Mesenchymal stem cell (in vitro differentiated cells and primary cell): ENCODE results near the gene FRMPD1.

Experiments
- DNase-seq: peaks from one replicate; pipeline ENCODE4 v3.0.0-alpha.2; 2013
- H2AFZ ChIP-seq: one replicate; pipeline ENCODE4 v1.6.1; 2013; ENCODE audit warnings: low read depth, mild to moderate bottlenecking, control low read depth, inconsistent platforms, low read length, moderate library complexity
- H2AK5ac ChIP-seq: 2 replicates; pipeline ENCODE4 v1.6.1; 2013; ENCODE audit warnings: low read length, moderate library complexity, mild to moderate bottlenecking, inconsistent platforms; ENCODE audit not compliant: severe bottlenecking
- H2BK120ac ChIP-seq: one replicate; pipeline ENCODE4 v1.6.1; 2013; ENCODE audit warnings: low read depth, mild to moderate bottlenecking, inconsistent platforms, low read length, moderate library complexity
- H2BK12ac ChIP-seq, 2 experiments: one replicate each; pipeline ENCODE4 v1.6.1; 2013; ENCODE audit warnings: inconsistent platforms in 2 of 2, low read length in 2 of 2, mild to moderate bottlenecking in 2 of 2, moderate library complexity in 2 of 2, control low read depth in 1 of 2
- H2BK15ac ChIP-seq: one replicate; pipeline ENCODE4 v1.6.1; 2013; ENCODE audit warnings: mild to moderate bottlenecking, low read depth, inconsistent platforms; ENCODE audit not compliant: poor library complexity, severe bottlenecking
- H2BK5ac ChIP-seq: 2 replicates; pipeline ENCODE4 v1.6.1; 2013; ENCODE audit warnings: low read depth, mild to moderate bottlenecking, low read length, control low read depth, inconsistent platforms; ENCODE audit not compliant: poor library complexity, severe bottlenecking
- H3K14ac ChIP-seq, 2 experiments: one replicate each; pipeline ENCODE4 v1.6.1; 2013; ENCODE audit warnings: inconsistent platforms in 2 of 2, low read length in 2 of 2, control low read depth in 1 of 2, mild to moderate bottlenecking in 1 of 2, moderate library complexity in 1 of 2
- H3K18ac ChIP-seq, 2 experiments: one replicate each; pipeline ENCODE4 v1.6.1; 2013; ENCODE audit warnings: inconsistent platforms in 2 of 2, low read length in 2 of 2, control low read depth in 1 of 2, low read depth in 1 of 2, mild to moderate bottlenecking in 1 of 2
- H3K23ac ChIP-seq, 2 experiments: one replicate each; pipeline ENCODE4 v1.6.1; 2013; ENCODE audit warnings: inconsistent platforms in 2 of 2, low read length in 2 of 2, mild to moderate bottlenecking in 2 of 2, moderate library complexity in 2 of 2, control low read depth in 1 of 2
- H3K27ac ChIP-seq: 2 replicates; pipeline ENCODE4 v1.5.1; 2013; ENCODE audit warnings: mild to moderate bottlenecking, moderate library complexity, low read length, control low read depth, inconsistent platforms; ENCODE audit not compliant: poor library complexity, severe bottlenecking
- H3K27me3 ChIP-seq, 2 experiments: 2 replicates each; pipeline versions ENCODE4 v1.6.1 to v1.7.0; 2013; ENCODE audit warnings: low read length in 2 of 2, mild to moderate bottlenecking in 2 of 2, moderate library complexity in 2 of 2, control low read depth in 1 of 2, inconsistent platforms in 1 of 2; ENCODE audit not compliant: control insufficient read depth in 1 of 2, insufficient read depth in 1 of 2
- H3K36me3 ChIP-seq, 2 experiments: 2 replicates each; pipeline versions ENCODE4 v1.6.1 to v1.7.0; 2013; ENCODE audit warnings: low read length in 2 of 2, control low read depth in 1 of 2, inconsistent platforms in 1 of 2, low read depth in 1 of 2, mild to moderate bottlenecking in 1 of 2; ENCODE audit not compliant: insufficient read depth in 2 of 2, control insufficient read depth in 1 of 2
- H3K4ac ChIP-seq, 2 experiments: one replicate each; pipeline ENCODE4 v1.6.1; 2013; ENCODE audit warnings: inconsistent platforms in 2 of 2, low read length in 2 of 2, mild to moderate bottlenecking in 2 of 2, moderate library complexity in 2 of 2, control low read depth in 1 of 2, low read depth in 1 of 2
- H3K4me1 ChIP-seq: 2 replicates; pipeline ENCODE4 v1.6.1; 2013; ENCODE audit warnings: low read depth, low read length, control low read depth; ENCODE audit not compliant: control insufficient read depth, insufficient read depth
- H3K4me2 ChIP-seq: 2 replicates; pipeline ENCODE4 v1.6.1; 2013; ENCODE audit warnings: low read length, mild to moderate bottlenecking, inconsistent platforms; ENCODE audit not compliant: poor library complexity, severe bottlenecking
- H3K4me3 ChIP-seq, 2 experiments: 2 replicates each; pipeline versions ENCODE4 v1.5.1 to v1.7.0; 2013; ENCODE audit warnings: low read length in 2 of 2, mild to moderate bottlenecking in 2 of 2, control low read depth in 1 of 2, low read depth in 1 of 2; ENCODE audit not compliant: insufficient read depth in 1 of 2
- H3K79me1 ChIP-seq: replicated peaks from 2 replicates; pipeline ENCODE4 v1.6.1; 2013; ENCODE audit warnings: mild to moderate bottlenecking, control low read depth, low read length, inconsistent platforms; ENCODE audit not compliant: poor library complexity, severe bottlenecking
- H3K9ac ChIP-seq: 2 replicates; pipeline ENCODE4 v1.7.0; 2013; ENCODE audit warnings: mild to moderate bottlenecking, low read length, moderate library complexity
- H3K9me3 ChIP-seq: 2 replicates; pipeline ENCODE4 v1.7.0; 2013; ENCODE audit warnings: mild to moderate bottlenecking, low read length; ENCODE audit not compliant: control insufficient read depth
- H4K8ac ChIP-seq: one replicate; pipeline ENCODE4 v1.6.1; 2013; ENCODE audit warnings: inconsistent platforms, mild to moderate bottlenecking, low read length, moderate library complexity
- H4K91ac ChIP-seq: one replicate; pipeline ENCODE4 v1.6.1; 2013; ENCODE audit warnings: mild to moderate bottlenecking, low read length, inconsistent platforms
- WGBS: methylation state at CpG from one replicate; pipeline ENCODE4 v1.1.7; 2013; ENCODE audit warnings: mixed read lengths; 5-methylcytosine and 5-hydroxymethylcytosine counted together

The FRMPD1 gene

DNA sequence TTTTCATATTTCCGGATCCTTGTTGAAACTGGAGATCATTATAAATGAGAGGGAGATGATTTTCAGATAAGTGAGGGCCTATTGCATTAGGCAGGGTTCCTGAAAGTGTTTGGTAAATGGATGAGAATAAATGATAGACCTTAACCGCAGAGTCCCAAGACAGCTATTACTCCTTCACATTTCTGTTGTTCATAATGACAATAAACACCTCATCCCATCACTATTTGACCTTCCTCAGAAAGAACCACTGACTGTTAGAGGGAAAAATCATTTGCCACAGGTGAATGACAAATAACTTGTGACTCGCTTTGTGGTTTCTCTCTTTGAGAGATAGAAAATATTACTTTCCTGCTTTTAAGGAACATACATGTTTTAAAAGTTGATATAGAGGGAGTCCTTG lies 55.5 kb downstream of the FRMPD1 start:
- no peak overlapping the region for H3K4me2 ChIP-seq
- no peaks in the 10 kb centered on the region for H3K9me3 ChIP-seq
- H3K27ac ChIP-seq: no peak overlapping the region
- H3K23ac ChIP-seq: no peak overlapping the region
- H2AK5ac ChIP-seq: no peak overlapping the region
- H3K4me1 ChIP-seq: no peaks in the 10 kb centered on the region
- no peak overlapping the region for H3K9ac ChIP-seq
- no peak overlapping the region for H4K91ac ChIP-seq
- H3K14ac ChIP-seq: no peak overlapping the region
- H3K18ac ChIP-seq: no peak overlapping the region
- H2BK15ac ChIP-seq: no peak overlapping the region
- H2BK12ac ChIP-seq: no peak overlapping the region
- H3K36me3 ChIP-seq: peaks cover 0 to 10% of the 10 kb centered on the region in 2 experiments
- H3K4ac ChIP-seq: no peak overlapping the region
- H3K79me1 ChIP-seq: no peaks in the 10 kb centered on the region
- no peak overlapping the region for H4K8ac ChIP-seq
- no peak overlapping the region for H2AFZ ChIP-seq
- H2BK120ac ChIP-seq: no peak overlapping the region
- no peak overlapping the region for H2BK5ac ChIP-seq
- H3K27me3 ChIP-seq: peaks cover 12 to 43% of the 10 kb centered on the region in 2 experiments
- WGBS: 64% methylated on average over 1 of the region's 3 CpGs
- peak; percentile 1 for DNase-seq
- no peak overlapping the region for H3K4me3 ChIP-seq

GRCh38 chr9:37707748-37708147 lies 57.0 kb downstream of the FRMPD1 start:
- WGBS: 67% methylated on average over 3 of the region's 4 CpGs
- no peak overlapping the region for H2AK5ac ChIP-seq
- H3K4ac ChIP-seq: no peak overlapping the region
- H3K4me2 ChIP-seq: no peak overlapping the region
- H2BK5ac ChIP-seq: no peak overlapping the region
- H3K14ac ChIP-seq: no peak overlapping the region
- no peak overlapping the region for H4K8ac ChIP-seq
- peaks cover 0 to 12% of the 10 kb centered on the region in 2 experiments for H3K36me3 ChIP-seq
- H2BK12ac ChIP-seq: no peak overlapping the region
- H2AFZ ChIP-seq: no peak overlapping the region
- no peak overlapping the region for H3K18ac ChIP-seq
- no peaks in the 10 kb centered on the region for H3K4me1 ChIP-seq
- H3K23ac ChIP-seq: no peak overlapping the region
- no peak overlapping the region for H2BK120ac ChIP-seq
- no peak overlapping the region for H4K91ac ChIP-seq
- H2BK15ac ChIP-seq: no peak overlapping the region
- H3K9me3 ChIP-seq: no peaks in the 10 kb centered on the region
- H3K27me3 ChIP-seq: peaks cover 12 to 36% of the 10 kb centered on the region in 2 experiments
- H3K79me1 ChIP-seq: no peaks in the 10 kb centered on the region
- H3K4me3 ChIP-seq: no peak overlapping the region
- H3K9ac ChIP-seq: no peak overlapping the region
- no peak for DNase-seq
- H3K27ac ChIP-seq: no peak overlapping the region

DNA sequence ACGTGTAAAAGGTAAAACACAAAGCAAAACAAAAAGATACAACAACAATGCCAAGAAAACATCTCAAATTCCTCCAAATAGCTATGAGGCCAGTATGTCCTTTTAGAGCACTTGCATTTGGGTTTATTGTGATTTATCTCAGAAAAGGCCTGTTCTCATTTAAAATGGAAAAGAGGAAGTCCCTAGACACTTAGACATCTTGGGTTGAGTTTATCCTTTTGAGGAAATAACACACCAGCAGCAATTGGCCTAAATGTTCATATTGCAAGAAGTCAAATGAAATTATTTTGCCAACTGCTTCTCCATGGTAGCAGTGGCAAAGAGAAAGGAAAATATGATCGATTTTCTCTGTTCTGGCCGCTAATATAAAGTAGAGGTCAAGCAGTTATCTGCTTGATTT lies 59.3 kb downstream of the FRMPD1 start:
- no peak overlapping the region for H4K8ac ChIP-seq
- no peaks in the 10 kb centered on the region for H3K9me3 ChIP-seq
- H3K36me3 ChIP-seq: peaks cover 0 to 15% of the 10 kb centered on the region in 2 experiments
- H3K79me1 ChIP-seq: no peaks in the 10 kb centered on the region
- H3K23ac ChIP-seq: no peak overlapping the region
- no peak overlapping the region for H3K27ac ChIP-seq
- H3K18ac ChIP-seq: no peak overlapping the region
- H3K4ac ChIP-seq: no peak overlapping the region
- H3K4me3 ChIP-seq: no peak overlapping the region
- H3K14ac ChIP-seq: no peak overlapping the region
- H2BK5ac ChIP-seq: no peak overlapping the region
- H2BK15ac ChIP-seq: no peak overlapping the region
- no peak for DNase-seq
- no peak overlapping the region for H2AFZ ChIP-seq
- no peak overlapping the region for H4K91ac ChIP-seq
- no peak overlapping the region for H2BK12ac ChIP-seq
- H2AK5ac ChIP-seq: no peak overlapping the region
- no peak overlapping the region for H3K4me2 ChIP-seq
- no peak overlapping the region for H2BK120ac ChIP-seq
- WGBS: 76% methylated on average over 3 of the region's 3 CpGs
- H3K27me3 ChIP-seq: peaks cover 12 to 36% of the 10 kb centered on the region in 2 experiments
- H3K4me1 ChIP-seq: no peaks in the 10 kb centered on the region
- no peak overlapping the region for H3K9ac ChIP-seq

GRCh38 chr9:37715260-37715659 lies 64.5 kb downstream of the FRMPD1 start:
- 95% methylated on average over 3 of the region's 4 CpGs for WGBS
- H4K91ac ChIP-seq: no peak overlapping the region
- H3K4me3 ChIP-seq: no peak overlapping the region
- peaks cover 0 to 27% of the 10 kb centered on the region in 2 experiments for H3K27me3 ChIP-seq
- H3K4me2 ChIP-seq: no peak overlapping the region
- no peak overlapping the region for H2BK15ac ChIP-seq
- no peak overlapping the region for H3K9ac ChIP-seq
- H3K9me3 ChIP-seq: no peaks in the 10 kb centered on the region
- no peak overlapping the region for H3K4ac ChIP-seq
- H3K36me3 ChIP-seq: peaks cover 0 to 18% of the 10 kb centered on the region in 2 experiments
- no peak for DNase-seq
- no peak overlapping the region for H3K27ac ChIP-seq
- no peak overlapping the region for H2BK5ac ChIP-seq
- no peak overlapping the region for H3K23ac ChIP-seq
- no peak overlapping the region for H3K18ac ChIP-seq
- no peak overlapping the region for H2AK5ac ChIP-seq
- no peak overlapping the region for H4K8ac ChIP-seq
- no peak overlapping the region for H2AFZ ChIP-seq
- no peak overlapping the region for H3K14ac ChIP-seq
- no peak overlapping the region for H2BK12ac ChIP-seq
- H3K4me1 ChIP-seq: no peaks in the 10 kb centered on the region
- H3K79me1 ChIP-seq: no peaks in the 10 kb centered on the region
- no peak overlapping the region for H2BK120ac ChIP-seq
